ENCODE results near the gene NME3. TPM values are rescaled to one million over a fixed set of nuclear protein-coding genes. Genes with fewer than 3 reads are reported as not detected.
"Not testable (repeated sequence)": the region's sequence is repeated elsewhere in the genome, so short reads cannot be mapped to it uniquely, and the experiment has no call there.

NME3 gene
- total and polyA plus RNA-seq, 3 donors from 2014 or later, result 29.3 to 119 (median 100) TPM

- Histone ChIP-seq H3K27ac (no peak overlapping the region), H3K4me1 (no peaks in the 10 kb centered on the region), H3K27me3 (no peaks in the 10 kb centered on the region), H3K36me3 (ENCODE audit: low read depth, missing control alignments) (no peaks in the 10 kb centered on the region), H3K4me3 (no peak overlapping the region), H3K9me3 (no peaks in the 10 kb centered on the region)
- intact Hi-C loops (cut with DNase I; ENCODE audit: low total_unique reads), result no loop called here
- no peak for TF ChIP-seq POLR2A (IDR thresholded peaks at IDR 0.05)
- no peak for TF ChIP-seq CTCF (IDR thresholded peaks at IDR 0.05)
- WGBS, 2 donors, result 79 to 84% methylated on average over 21 to 27 of the region's 28 CpGs
- DNase-seq, result no peak
Measured at GRCh38 chr16:1809281-1809801, 38.0 kb upstream of the NME3 start.

- 80 to 89% methylated on average over 17 to 18 of the region's 18 CpGs for WGBS, 2 donors
- Histone ChIP-seq H3K4me3 (no peak overlapping the region), H3K27me3 (no peaks in the 10 kb centered on the region), H3K4me1 (no peaks in the 10 kb centered on the region), H3K27ac (no peak overlapping the region), H3K9me3 (no peaks in the 10 kb centered on the region), H3K36me3 (ENCODE audit: low read depth, missing control alignments) (no peaks in the 10 kb centered on the region)
- no peak for DNase-seq
- TF ChIP-seq POLR2A (IDR thresholded peaks at IDR 0.05), result no peak
- TF ChIP-seq CTCF (IDR thresholded peaks at IDR 0.05), result no peak
- intact Hi-C loops (cut with DNase I; ENCODE audit: low total_unique reads), result no loop called here
Measured at GRCh38 chr16:1808691-1809090, 37.3 kb upstream of the NME3 start.

GRCh38 chr16:1807626-1808025, 36.3 kb upstream of the NME3 start:
- intact Hi-C loops (cut with DNase I; ENCODE audit: low total_unique reads), result no loop called here
- Histone ChIP-seq H3K27me3 (no peaks in the 10 kb centered on the region), H3K4me1 (no peaks in the 10 kb centered on the region), H3K9me3 (no peaks in the 10 kb centered on the region), H3K4me3 (no peak overlapping the region), H3K27ac (no peak overlapping the region), H3K36me3 (ENCODE audit: low read depth, missing control alignments) (no peaks in the 10 kb centered on the region)
- DNase-seq, result no peak
- WGBS, 2 donors, result 86 to 89% methylated on average over 10 of the region's 10 CpGs
- no peak for TF ChIP-seq CTCF (IDR thresholded peaks at IDR 0.05)

- no peak overlapping the region for H3K4me3 ChIP-seq
- H3K4me1 ChIP-seq, result no peaks in the 10 kb centered on the region
- intact Hi-C loops (cut with DNase I; ENCODE audit: low total_unique reads), result no loop called here
- H3K36me3 ChIP-seq (ENCODE audit: low read depth, missing control alignments), result no peaks in the 10 kb centered on the region
- TF ChIP-seq CTCF (IDR thresholded peaks at IDR 0.05), result no peak
- no peak for TF ChIP-seq POLR2A (IDR thresholded peaks at IDR 0.05)
- H3K27me3 ChIP-seq, result no peaks in the 10 kb centered on the region
- WGBS, 2 donors, result 84 to 87% methylated on average over 10 of the region's 10 CpGs
- no peak for DNase-seq
- no peak overlapping the region for H3K27ac ChIP-seq
- no peaks in the 10 kb centered on the region for H3K9me3 ChIP-seq
Measured at GRCh38 chr16:1800701-1801100, 29.4 kb upstream of the NME3 start.

- intact Hi-C loops (cut with DNase I; ENCODE audit: low total_unique reads); H3K27ac ChIP-seq; DNase-seq; H3K9me3 ChIP-seq; H3K4me3 ChIP-seq; H3K36me3 ChIP-seq (ENCODE audit: low read depth, missing control alignments); H3K4me1 ChIP-seq; H3K27me3 ChIP-seq: not testable (repeated sequence)
- 88 to 97% methylated on average over 4 to 5 of the region's 5 CpGs for WGBS, 2 donors
Measured at GRCh38 chr16:1799263-1799662, 27.9 kb upstream of the NME3 start.

Measured in testis (tissue), 3 donors.